Naive thymus-derived CD4-positive, alpha-beta T cell (primary cell): ENCODE measurements around the gene PITPNC1. TPM values are rescaled to one million over a fixed set of nuclear protein-coding genes. Genes with fewer than 3 reads are reported as not detected.
"Not testable (repeated sequence)": the region's sequence is repeated elsewhere in the genome, so short reads cannot be mapped to it uniquely, and the experiment has no call there.

Experiments used
- ATAC-seq: fragments of 150-1000 bp; cut with Tn5 transposase; 2 replicates; pipeline ENCODE4 v1.10.0; 2021; ENCODE audit warnings: mild to moderate bottlenecking, moderate library complexity
- CTCF ChIA-PET: fragments of 350-600 bp; sonication (Branson Sonifier 250); formaldehyde crosslinking; loops from one replicate; lab custom pipeline; 2021; ENCODE audit warnings: antibody characterized with exemption; lab: Charles Lee
- POLR2A ChIA-PET: fragments of 350-600 bp; sonication (Branson Sonifier 250); formaldehyde crosslinking; loops from one replicate; lab custom pipeline; 2021; ENCODE audit warnings: antibody characterized with exemption, inconsistent platforms; lab: Charles Lee
- DNase-seq, 9 donors: peaks; one replicate each; pipeline versions ENCODE4 v3.0.0 to v3.0.0-alpha.2; 2020 to 2022; ENCODE audit warnings: mixed read lengths in 1 of 9
- H3K27ac ChIP-seq: one replicate; pipeline ENCODE4 v1.7.0; 2013; ENCODE audit warnings: mild to moderate bottlenecking, low read depth, low read length, moderate library complexity
- H3K27me3 ChIP-seq, 2 donors: one replicate each; pipeline ENCODE4 v1.7.0; 2013; ENCODE audit warnings: low read length in 2 of 2, mild to moderate bottlenecking in 2 of 2, moderate library complexity in 2 of 2; ENCODE audit not compliant: control insufficient read depth in 2 of 2, insufficient read depth in 2 of 2
- H3K36me3 ChIP-seq, 3 experiments: 1 replicate in 2 of 3; 2 replicates in 1 of 3; pipeline ENCODE4 v1.7.0; 2013; ENCODE audit warnings: low read length in 3 of 3, mild to moderate bottlenecking in 3 of 3, moderate library complexity in 1 of 3; ENCODE audit not compliant: insufficient read depth in 3 of 3, control insufficient read depth in 2 of 3
- H3K4me1 ChIP-seq, 2 donors: one replicate each; pipeline ENCODE4 v1.7.0; 2013; ENCODE audit warnings: low read length in 2 of 2, mild to moderate bottlenecking in 2 of 2, moderate library complexity in 1 of 2; ENCODE audit not compliant: control insufficient read depth in 2 of 2, insufficient read depth in 2 of 2
- H3K4me3 ChIP-seq: 2 replicates; pipeline ENCODE4 v1.7.0; 2013; ENCODE audit warnings: mild to moderate bottlenecking, low read length
- H3K9me3 ChIP-seq, 3 experiments: 1 replicate in 2 of 3; 2 replicates in 1 of 3; pipeline ENCODE4 v1.7.0; 2013; ENCODE audit warnings: low read length in 3 of 3; ENCODE audit not compliant: control insufficient read depth in 2 of 3
- H3K27ac Mint-ChIP-seq, 9 donors: one replicate each; pipeline ENCODE4 v1.8.0; 2020 to 2022; ENCODE audit warnings: mixed read lengths in 9 of 9, mild to moderate bottlenecking in 8 of 9, moderate library complexity in 5 of 9, inconsistent platforms in 2 of 9
- H3K27me3 Mint-ChIP-seq, 5 donors: one replicate each; pipeline ENCODE4 v1.8.0; 2021 to 2022; ENCODE audit warnings: mixed read lengths in 5 of 5, mild to moderate bottlenecking in 1 of 5
- H3K36me3 Mint-ChIP-seq, 5 donors: one replicate each; pipeline ENCODE4 v1.8.0; 2020 to 2022; ENCODE audit warnings: mixed read lengths in 5 of 5, mild to moderate bottlenecking in 3 of 5, inconsistent platforms in 1 of 5
- H3K4me1 Mint-ChIP-seq, 7 donors: one replicate each; pipeline ENCODE4 v1.8.0; 2020 to 2022; ENCODE audit warnings: mixed read lengths in 7 of 7, mild to moderate bottlenecking in 3 of 7, inconsistent platforms in 1 of 7
- H3K4me3 Mint-ChIP-seq, 10 donors: one replicate each; pipeline ENCODE4 v1.8.0; 2020 to 2022; ENCODE audit warnings: mild to moderate bottlenecking in 10 of 10, mixed read lengths in 10 of 10, moderate library complexity in 6 of 10, inconsistent platforms in 2 of 10
- H3K9me3 Mint-ChIP-seq, 11 donors: one replicate each; pipeline ENCODE4 v1.8.0; 2020 to 2022; ENCODE audit warnings: mixed read lengths in 11 of 11, mild to moderate bottlenecking in 4 of 11, inconsistent platforms in 1 of 11, moderate library complexity in 1 of 11
- intact Hi-C, 2 donors: fragments of 100-400 bp; cut with micrococcal nuclease; formaldehyde crosslinking; loops; one replicate each; pipeline ENCODE4 v1.15.1; 2023
- polyA plus RNA-seq, 2 donors: library from polyadenylated mRNA; unstranded; fragments of 300-500 nt; fragmentation: Illumina TruSeq; gene quantifications; one replicate each; pipeline ENCODE4 v1.2.3, GENCODE V29; 2021
- total RNA-seq, 6 experiments: library from RNA in 5 of 6; stranded (reverse) in 5 of 6; gene quantifications; 1 replicate in 5 of 6; 2 replicates in 1 of 6; pipeline ENCODE4 v1.2.3 and lab custom pipeline; 2021 to 2026

The PITPNC1 gene
- total and polyA plus RNA-seq, 7 experiments from 2014 or later = 53.1 to 148 (median 102) TPM

- no peak for DNase-seq
- Histone ChIP-seq H3K36me3 (peaks cover 0 to 23% (median 0%) of the 10 kb centered on the region in 3 experiments), H3K4me3 (no peak overlapping the region), H3K27ac (no peak overlapping the region), H3K4me1 (no peaks in the 10 kb centered on the region), H3K27me3 (no peaks in the 10 kb centered on the region), H3K9me3 (no peaks in the 10 kb centered on the region)
- CTCF ChIA-PET = interaction anchor here (0.6 kb wide), 2 partner anchors 94 to 321 kb away, joined by 3 read pairs; no protein-coding TSS in a partner anchor
- Mint-ChIP-seq H3K4me3 (peak overlapping the region in 1 of 10 donors; percentile 3), H3K27me3 (no peaks in the 10 kb centered on the region), H3K36me3 (peaks cover 8 to 21% (median 21%) of the 10 kb centered on the region in 5 donors), H3K9me3 (peaks cover 0 to 4% (median 0%) of the 10 kb centered on the region in 11 donors), H3K4me1 (peaks cover 0 to 4% (median 0%) of the 10 kb centered on the region in 7 donors), H3K27ac (peak overlapping the region in 5 of 9 donors; percentile 7 to 67 (median 33))
- intact Hi-C loops = no loop called here
- ATAC-seq = no peak
- POLR2A ChIA-PET = no interaction called here
These were observed 319.9 kb downstream of the PITPNC1 start for GRCh38 chr17:67696853-67697498.

GRCh38 chr17:67700037-67700724 lies 323.1 kb downstream of the PITPNC1 start:
- ChIA-PET CTCF (interaction anchor here (0.5 to 1.7 kb wide), 3 partner anchors 9 to 335 kb away, joined by 3 to 5 read pairs (median 3); partner anchors contain the start of gene NOL11), POLR2A (interaction anchor here (0.8 to 1.1 kb wide), 2 partner anchors 17 to 326 kb away, joined by 3 read pairs; no protein-coding TSS in a partner anchor)
- Mint-ChIP-seq H3K4me1 (peaks cover 0 to 4% (median 0%) of the 10 kb centered on the region in 7 donors), H3K36me3 (peaks cover 0 to 9% (median 4%) of the 10 kb centered on the region in 5 donors), H3K9me3 (peaks cover 0 to 4% (median 0%) of the 10 kb centered on the region in 11 donors), H3K27ac (peak overlapping the region in 3 of 9 donors; percentile 8 to 62 (median 58)), H3K27me3 (no peaks in the 10 kb centered on the region), H3K4me3 (no peak overlapping the region)
- ATAC-seq = no peak
- Histone ChIP-seq H3K27me3 (no peaks in the 10 kb centered on the region), H3K9me3 (no peaks in the 10 kb centered on the region), H3K27ac (no peak overlapping the region), H3K4me1 (no peaks in the 10 kb centered on the region), H3K36me3 (no peaks in the 10 kb centered on the region), H3K4me3 (no peak overlapping the region)
- intact Hi-C loops = no loop called here
- no peak for DNase-seq

GRCh38 chr17:67700725-67701119 lies 323.6 kb downstream of the PITPNC1 start:
- ChIA-PET CTCF (interaction anchor here (1.7 kb wide), 1 partner anchor 17 kb away, joined by 5 read pairs; the partner anchor contains the start of gene NOL11), POLR2A (interaction anchor here (1.1 kb wide), 1 partner anchor 16 kb away, joined by 3 read pairs; no protein-coding TSS in a partner anchor)

DNA sequence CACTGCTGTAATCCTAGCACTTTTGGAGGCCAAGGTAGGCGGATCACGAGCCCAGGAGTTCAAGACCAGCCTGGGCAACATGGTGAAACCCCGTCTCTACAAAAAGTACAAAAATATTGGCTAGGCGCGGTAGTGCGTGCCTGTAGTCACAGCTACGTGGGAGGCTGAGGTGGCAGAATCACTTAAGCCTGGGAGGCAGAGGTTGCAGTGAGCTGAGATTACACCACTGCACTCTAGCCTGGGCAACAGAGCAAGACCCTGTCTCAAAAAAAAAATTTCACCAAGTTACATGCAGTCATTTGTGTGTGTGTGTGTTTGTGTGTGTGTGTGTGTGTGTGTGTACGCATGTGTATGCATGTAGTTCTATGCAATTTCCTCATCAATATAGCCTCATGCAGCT lies 325.8 kb downstream of the PITPNC1 start:
- H3K27me3 ChIP-seq, ATAC-seq, H3K27me3 Mint-ChIP-seq, H3K4me3 Mint-ChIP-seq, H3K36me3 Mint-ChIP-seq, intact Hi-C loops, H3K4me1 Mint-ChIP-seq, DNase-seq, H3K4me3 ChIP-seq, H3K27ac ChIP-seq, H3K9me3 Mint-ChIP-seq, H3K9me3 ChIP-seq, H3K4me1 ChIP-seq, H3K36me3 ChIP-seq: not testable (repeated sequence)
- CTCF ChIA-PET = interaction anchor here (1.0 kb wide), 1 partner anchor 13 kb away, joined by 4 read pairs; no protein-coding TSS in a partner anchor
- POLR2A ChIA-PET = interaction anchor here (1.0 kb wide), 1 partner anchor 14 kb away, joined by 3 read pairs; no protein-coding TSS in a partner anchor
- peak overlapping the region in 1 of 9 donors; percentile 25 for H3K27ac Mint-ChIP-seq

More at GRCh38 chr17:67700725-67701119, 323.6 kb downstream of the PITPNC1 start:
- Mint-ChIP-seq H3K27me3 (no peaks in the 10 kb centered on the region), H3K4me1 (peaks cover 0 to 4% (median 0%) of the 10 kb centered on the region in 7 donors), H3K36me3 (peaks cover 0 to 9% (median 4%) of the 10 kb centered on the region in 5 donors), H3K4me3 (no peak overlapping the region), H3K27ac (no peak overlapping the region), H3K9me3 (peaks cover 0 to 4% (median 0%) of the 10 kb centered on the region in 11 donors)
- intact Hi-C loops = no loop called here
- Histone ChIP-seq H3K4me3 (no peak overlapping the region), H3K27me3 (no peaks in the 10 kb centered on the region), H3K36me3 (no peaks in the 10 kb centered on the region), H3K27ac (no peak overlapping the region), H3K4me1 (no peaks in the 10 kb centered on the region), H3K9me3 (no peaks in the 10 kb centered on the region)
- no peak for DNase-seq
- no peak for ATAC-seq

GRCh38 chr17:67707442-67707841 lies 330.4 kb downstream of the PITPNC1 start:
- POLR2A ChIA-PET = interaction anchor here (1.6 to 3.9 kb wide), 2 partner anchors 9 to 11 kb away, joined by 4 to 15 read pairs; no protein-coding TSS in a partner anchor
- no peaks in the 10 kb centered on the region for H3K9me3 Mint-ChIP-seq
- no peak overlapping the region for H3K4me3 Mint-ChIP-seq
- DNase-seq = no peak
- Histone ChIP-seq H3K27ac (no peak overlapping the region), H3K4me3 (no peak overlapping the region), H3K36me3 (no peaks in the 10 kb centered on the region), H3K4me1 (no peaks in the 10 kb centered on the region), H3K27me3 (no peaks in the 10 kb centered on the region), H3K9me3 (no peaks in the 10 kb centered on the region)
- H3K27ac Mint-ChIP-seq = no peak overlapping the region
- H3K36me3 Mint-ChIP-seq = no peaks in the 10 kb centered on the region
- intact Hi-C loops = no loop called here
- H3K27me3 Mint-ChIP-seq = peaks cover 0 to 12% (median 0%) of the 10 kb centered on the region in 5 donors
- H3K4me1 Mint-ChIP-seq = no peaks in the 10 kb centered on the region
- CTCF ChIA-PET = interaction anchor here (1.0 kb wide), 1 partner anchor 10 kb away, joined by 3 read pairs; the partner anchor contains the start of gene NOL11
- no peak for ATAC-seq

DNA sequence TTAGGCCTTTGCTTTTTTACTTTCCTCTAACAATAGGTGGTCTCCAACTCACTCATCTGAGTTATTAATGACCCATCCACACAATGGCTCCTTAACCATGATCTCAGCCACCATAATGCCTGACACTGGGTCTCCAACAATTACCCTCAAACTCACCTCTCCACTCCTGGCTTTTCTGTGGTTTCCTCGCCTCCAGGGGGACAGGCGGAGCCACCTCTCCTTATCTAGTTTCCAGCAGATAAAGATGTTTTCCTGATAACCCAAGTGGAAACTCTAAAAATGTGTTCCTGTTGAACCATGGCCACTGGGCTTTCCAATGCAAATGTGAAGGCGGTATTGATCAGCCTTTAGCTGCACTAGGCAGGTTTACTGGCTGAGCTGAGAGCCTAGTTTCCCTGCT lies 331.3 kb downstream of the PITPNC1 start:
- no peaks in the 10 kb centered on the region for H3K36me3 ChIP-seq
- CTCF ChIA-PET = interaction anchor here (0.5 kb wide), 1 partner anchor 15 kb away, joined by 3 read pairs; no protein-coding TSS in a partner anchor
- Mint-ChIP-seq H3K36me3 (peaks cover 0 to 3% (median 0%) of the 10 kb centered on the region in 5 donors), H3K9me3 (peaks cover 0 to 2% (median 0%) of the 10 kb centered on the region in 11 donors), H3K27me3 (peaks cover 0 to 13% (median 5%) of the 10 kb centered on the region in 5 donors), H3K4me3 (no peak overlapping the region), H3K27ac (no peak overlapping the region), H3K4me1 (no peaks in the 10 kb centered on the region)
- H3K4me1 ChIP-seq = no peaks in the 10 kb centered on the region
- H3K9me3 ChIP-seq = no peaks in the 10 kb centered on the region
- DNase-seq = no peak
- intact Hi-C loops = no loop called here
- no peaks in the 10 kb centered on the region for H3K27me3 ChIP-seq
- ATAC-seq = no peak
- no peak overlapping the region for H3K4me3 ChIP-seq
- no peak overlapping the region for H3K27ac ChIP-seq
- POLR2A ChIA-PET = interaction anchor here (1.6 to 3.9 kb wide), 2 partner anchors 8 to 10 kb away, joined by 4 to 15 read pairs; no protein-coding TSS in a partner anchor
